GM19468 (cell line): Measurements from ENCODE around the gene CCAR1.
"Not testable (repeated sequence)": the region's sequence is repeated elsewhere in the genome, so short reads cannot be mapped to it uniquely, and the experiment has no call there.

ENCODE experiments used
- ATAC-seq: cut with Tn5 transposase; IDR thresholded peaks from one replicate; pipeline ENCODE4 v1.9.1; 2021; ENCODE audit warnings: mild to moderate bottlenecking, moderate library complexity, moderate number of reproducible peaks; ENCODE audit not compliant: unreplicated experiment; ENCODE audit errors: extremely low read depth

Gene CCAR1

GRCh38 chr10:68756246-68756645 lies 35.2 kb downstream of the CCAR1 start:
- ATAC-seq = no peak

DNA sequence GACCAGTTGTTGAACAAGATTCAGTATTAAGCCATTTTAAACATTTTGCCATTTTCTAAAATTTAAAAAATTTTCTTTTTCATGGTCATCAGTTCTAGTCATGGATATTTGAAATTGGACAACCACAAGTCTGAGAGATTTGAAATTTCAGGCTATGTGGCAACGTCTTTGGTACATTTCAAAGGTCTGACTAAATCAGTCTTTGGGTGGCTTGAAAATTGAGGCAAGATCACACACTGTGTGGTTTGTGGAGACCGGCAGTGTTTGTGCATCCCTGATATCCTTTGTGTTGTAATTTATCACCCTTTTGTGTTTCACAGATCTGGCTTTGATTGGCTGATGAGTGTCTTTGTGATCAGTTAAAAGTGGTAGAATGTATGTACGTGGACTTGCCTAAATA lies 35.7 kb downstream of the CCAR1 start:
- ATAC-seq = no peak

GRCh38 chr10:68759223-68759863 lies 38.3 kb downstream of the CCAR1 start:
- no peak for ATAC-seq

DNA sequence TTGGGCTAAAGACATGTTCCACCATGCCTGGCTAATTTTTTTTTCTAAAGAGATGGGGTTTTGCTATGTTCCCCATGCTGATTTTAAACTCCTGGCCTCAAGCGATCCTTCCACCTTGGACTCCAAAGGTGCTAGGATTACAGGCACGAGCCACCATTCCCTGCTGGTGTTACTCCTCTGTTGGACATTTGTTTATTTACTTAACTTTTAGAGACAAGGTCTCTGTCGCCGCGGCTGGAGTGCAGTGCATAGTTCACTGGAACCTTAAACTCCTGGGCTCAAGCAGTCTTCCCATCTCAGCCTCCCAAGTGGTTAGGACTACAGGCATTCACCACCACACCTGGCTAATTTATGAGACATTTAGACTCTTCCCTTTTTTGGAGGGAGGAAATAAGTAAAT lies 38.9 kb downstream of the CCAR1 start:
- ATAC-seq = no peak

DNA sequence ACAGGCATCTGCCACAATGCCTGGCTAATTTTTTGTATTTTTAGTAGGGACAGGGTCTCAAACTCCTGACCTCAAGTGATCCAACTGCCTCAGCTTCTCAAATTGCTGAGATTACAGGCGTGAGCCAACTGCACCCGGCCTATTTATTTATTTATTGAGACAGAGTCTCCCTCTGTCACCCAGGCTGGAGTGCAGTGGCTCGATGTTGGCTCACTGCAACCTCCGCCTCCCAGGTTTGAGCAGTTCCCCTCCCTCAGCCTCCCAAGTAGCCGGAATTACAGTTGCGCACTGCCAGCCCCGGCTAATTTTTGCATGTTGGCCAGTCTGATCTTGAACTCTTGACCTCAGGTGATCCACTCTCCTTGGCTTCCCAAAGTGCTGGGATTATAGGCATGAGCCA lies 46.4 kb downstream of the CCAR1 start:
- not testable (repeated sequence) for ATAC-seq

DNA sequence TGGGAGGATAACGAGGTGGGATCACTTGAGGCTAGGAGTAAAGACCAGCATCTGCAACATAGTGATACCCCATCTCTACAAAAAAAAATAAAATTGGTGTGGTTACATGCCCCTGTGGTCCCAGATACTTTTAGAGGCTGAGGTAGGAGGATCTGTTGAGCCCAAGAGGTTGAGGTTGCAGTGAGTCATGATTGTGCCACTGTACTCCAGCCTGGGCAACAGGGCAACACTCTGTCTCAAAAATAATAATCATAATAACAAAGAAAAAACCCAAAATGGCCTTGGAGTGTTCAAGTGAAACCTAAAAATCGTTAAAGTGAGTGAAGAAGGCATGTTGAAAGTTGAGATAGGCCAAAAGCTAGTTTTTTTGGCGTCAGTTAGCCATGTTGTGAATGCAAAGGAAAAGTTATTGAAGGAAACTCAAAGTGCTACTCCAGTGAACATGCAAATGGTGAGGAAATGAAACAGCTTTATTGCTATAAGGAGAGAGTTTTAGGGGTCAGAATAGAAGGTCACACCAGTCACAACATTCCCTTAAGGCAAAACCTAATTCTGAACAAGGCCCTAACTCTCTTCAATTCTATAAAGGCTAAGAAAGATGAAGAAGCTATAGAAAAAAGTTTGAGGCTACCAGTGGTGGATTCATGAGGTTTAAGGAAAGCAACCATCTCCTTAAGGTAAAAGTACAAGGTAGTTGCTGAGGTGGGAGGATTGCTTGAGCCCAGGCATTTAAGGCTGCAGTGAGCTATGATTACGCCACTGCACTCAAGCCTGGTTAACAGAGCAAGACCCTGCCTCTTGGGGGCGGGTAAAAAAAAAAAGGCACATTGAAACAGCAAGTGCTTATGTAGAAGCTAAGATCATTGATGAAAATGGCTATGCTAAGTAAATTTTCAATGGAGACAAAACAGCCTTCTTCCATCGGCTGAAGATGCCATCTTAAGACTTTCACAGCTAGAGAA lies 60.9 kb downstream of the CCAR1 start:
- no peak for ATAC-seq

DNA sequence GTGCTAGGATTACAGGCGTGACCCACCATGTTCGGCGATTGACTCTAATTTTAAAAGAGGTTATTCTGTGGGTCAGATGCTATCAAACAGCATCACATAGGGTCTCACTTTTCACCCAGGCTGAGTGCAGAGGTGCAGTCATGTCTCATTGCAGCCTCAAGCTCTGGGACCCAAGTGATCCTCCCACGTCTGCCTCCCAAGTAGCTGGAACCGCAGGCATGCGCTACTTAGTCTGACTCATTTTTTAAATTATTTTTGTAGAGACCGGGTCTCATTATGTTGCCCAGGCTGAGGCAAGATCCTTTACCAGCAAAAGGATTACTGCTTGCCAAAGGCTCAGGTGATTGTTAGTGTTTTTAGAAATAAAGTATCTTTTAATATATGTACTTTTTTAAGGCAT lies 63.4 kb downstream of the CCAR1 start:
- no peak for ATAC-seq

DNA sequence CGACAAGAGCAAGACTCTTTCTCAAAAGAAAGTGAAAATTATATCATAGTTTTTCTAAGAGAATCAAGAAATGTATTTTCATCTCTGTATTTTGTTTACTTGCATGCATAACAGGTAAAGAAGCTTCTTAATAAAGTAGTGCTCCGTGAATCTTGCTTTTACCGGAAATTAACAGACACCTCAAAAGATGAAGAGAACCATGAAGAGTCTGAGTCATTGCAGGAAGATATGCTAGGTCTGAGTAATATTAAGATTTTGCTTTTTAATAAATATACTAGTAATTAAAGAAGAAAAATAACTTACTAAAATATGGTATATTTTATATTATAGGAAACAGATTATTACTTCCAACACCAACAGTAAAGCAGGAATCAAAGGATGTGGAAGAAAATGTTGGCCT lies 66.8 kb downstream of the CCAR1 start:
- no peak for ATAC-seq

DNA sequence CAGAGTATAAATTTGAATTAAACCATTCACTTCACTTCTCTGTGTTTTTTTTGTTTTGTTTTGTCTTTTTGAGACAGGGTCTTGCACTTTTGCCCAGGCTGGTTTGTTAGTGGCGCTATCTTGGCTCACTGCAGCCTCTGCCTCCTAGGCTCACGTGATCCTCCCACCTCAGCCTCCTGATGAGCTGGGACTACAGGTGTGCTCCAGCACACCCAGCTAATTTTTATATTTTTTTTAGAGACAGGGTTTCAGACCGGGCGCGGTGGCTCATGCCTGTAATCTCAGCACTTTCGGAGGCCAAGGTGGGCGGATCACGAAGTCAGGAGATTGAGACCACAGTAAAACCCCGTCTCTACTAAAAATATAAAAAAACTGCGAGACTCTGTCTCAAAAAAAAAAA lies 69.4 kb downstream of the CCAR1 start:
- ATAC-seq = no peak

GRCh38 chr10:68792115-68792514 lies 71.1 kb downstream of the CCAR1 start:
- no peak for ATAC-seq

DNA sequence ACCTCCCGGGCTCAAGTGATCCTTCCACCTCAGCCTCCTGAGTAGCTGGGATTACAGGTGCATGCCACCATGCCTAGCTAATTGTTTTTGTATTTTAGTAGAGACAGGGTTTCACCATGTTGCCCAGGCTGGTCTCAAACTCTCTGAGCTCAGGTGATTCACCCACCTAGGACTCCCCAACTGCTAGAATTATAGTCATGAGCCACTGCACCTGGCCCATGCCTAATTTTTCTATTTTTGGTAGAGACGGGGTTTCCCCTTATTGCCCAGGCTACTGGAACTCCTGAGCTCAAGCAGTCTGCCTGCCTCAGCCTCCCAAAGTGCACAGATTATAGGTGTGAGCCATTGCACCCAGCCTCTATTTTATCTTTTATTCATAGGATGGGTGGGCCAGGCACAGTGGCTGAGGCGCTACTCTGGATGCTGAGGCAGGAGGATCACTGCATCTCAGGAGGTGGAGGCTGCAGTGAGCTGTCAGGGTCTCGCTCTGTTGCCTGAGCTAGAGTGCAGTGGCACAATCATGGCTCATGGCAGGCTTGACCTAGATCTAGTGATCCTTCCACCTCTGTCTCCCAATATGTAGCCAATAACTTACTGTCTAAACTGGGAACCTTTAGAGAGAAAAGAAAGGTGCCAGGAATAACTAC lies 75.0 kb downstream of the CCAR1 start:
- ATAC-seq = no peak

GRCh38 chr10:68796605-68797004 lies 75.6 kb downstream of the CCAR1 start:
- no peak for ATAC-seq

DNA sequence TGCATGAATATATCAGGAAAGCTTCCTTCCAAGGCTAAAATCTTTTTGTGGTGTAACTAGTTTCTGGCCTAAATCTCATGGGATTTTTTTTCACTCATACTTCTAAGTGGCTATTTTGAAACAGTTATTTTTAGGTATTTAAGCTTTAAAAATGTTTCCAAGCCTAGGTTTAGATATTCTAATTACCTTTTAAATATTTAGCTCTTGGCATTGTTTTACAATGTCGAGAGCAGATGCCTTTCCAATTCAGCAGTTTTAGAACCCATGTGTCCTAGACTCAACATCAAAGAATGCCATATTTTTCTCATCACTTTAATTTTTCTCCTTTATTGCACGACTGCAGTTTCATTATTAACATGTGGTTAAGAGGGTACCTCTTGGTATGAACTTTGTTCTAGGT lies 79.2 kb downstream of the CCAR1 start:
- no peak for ATAC-seq

- ATAC-seq = no peak
Measured at GRCh38 chr10:68804692-68805091, 83.7 kb downstream of the CCAR1 start.

- ATAC-seq = not testable (repeated sequence)
Measured at GRCh38 chr10:68810830-68811229, 89.8 kb downstream of the CCAR1 start.

GRCh38 chr10:68811314-68812009 lies 90.4 kb downstream of the CCAR1 start:
- no peak for ATAC-seq

GRCh38 chr10:68812420-68812819 lies 91.4 kb downstream of the CCAR1 start:
- no peak for ATAC-seq

GRCh38 chr10:68813559-68813958 lies 92.5 kb downstream of the CCAR1 start:
- ATAC-seq = no peak

DNA sequence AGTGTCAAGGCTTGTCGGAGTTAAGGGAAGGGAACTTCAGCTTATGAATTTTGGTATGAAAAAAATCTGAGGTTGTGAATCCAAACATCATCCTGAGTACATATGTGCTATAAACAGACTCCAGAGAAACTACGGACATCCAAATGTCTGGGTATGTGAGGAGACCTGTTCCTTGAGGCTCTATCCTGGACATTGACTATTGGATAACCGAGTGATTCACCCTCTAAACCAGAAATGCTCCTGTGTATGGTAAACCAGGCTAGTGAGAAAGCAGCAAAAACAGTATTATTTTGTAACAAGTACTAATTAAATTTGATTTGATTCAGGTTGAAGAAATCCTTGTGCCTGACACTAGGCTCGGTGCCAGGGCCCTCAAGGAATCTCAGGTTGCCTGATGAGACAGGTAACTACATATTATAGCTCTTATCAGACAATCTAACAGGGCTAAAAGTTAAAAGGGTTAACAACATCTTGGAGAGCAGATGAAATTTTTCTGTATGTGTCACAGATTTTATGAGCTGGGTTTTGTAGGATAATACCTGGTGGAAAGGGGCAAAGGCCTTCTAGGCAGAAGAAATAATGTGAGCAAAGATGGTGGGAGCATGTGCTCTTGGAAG lies 95.9 kb downstream of the CCAR1 start:
- ATAC-seq = no peak

DNA sequence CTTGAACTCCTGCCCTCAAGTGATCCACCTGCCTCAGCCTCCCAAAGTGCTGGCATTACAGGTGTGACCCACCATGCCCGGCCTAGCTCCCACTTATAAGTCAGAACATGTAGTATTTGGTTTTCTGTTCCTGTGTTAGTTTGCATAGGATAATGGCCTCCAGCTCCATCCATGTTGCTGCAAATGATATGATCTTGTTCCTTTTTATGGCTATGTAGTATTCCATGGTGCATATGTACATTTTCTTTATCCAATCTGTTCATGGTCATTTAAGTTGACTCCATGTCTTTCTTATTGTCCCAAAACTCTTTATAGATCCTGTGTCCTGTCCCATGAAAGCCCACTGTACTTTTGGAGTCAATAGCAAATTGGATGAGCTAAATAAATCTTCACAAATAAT lies 99.3 kb downstream of the CCAR1 start:
- ATAC-seq = not testable (repeated sequence)
